PC-9 (cell line): ENCODE results near the gene DISC1. TPM values are rescaled to one million over a fixed set of nuclear protein-coding genes. Genes with fewer than 3 reads are reported as not detected.

ENCODE experiments used
- BruUV-seq: library from RNA; stranded (reverse); fragments of 400-500 nt; replicated peaks from 2 replicates; lab custom pipeline; 2021; lab: Mats Ljungman, UMichigan
- CTCF ChIA-PET: fragments of 300-600 bp; sonication (Branson Sonifier 250); formaldehyde crosslinking; loops from one replicate; lab custom pipeline; 2022; ENCODE audit warnings: antibody characterized with exemption; lab: Charles Lee
- POLR2A ChIA-PET: fragments of 300-600 bp; sonication (Branson Sonifier 250); formaldehyde crosslinking; loops from one replicate; lab custom pipeline; 2022; ENCODE audit warnings: antibody characterized with exemption; ENCODE audit not compliant: unreplicated experiment; lab: Charles Lee
- DNase-seq, 2 experiments: peaks; one replicate each; pipeline versions ENCODE4 v3.0.0 to v3.0.0-alpha.2; 2015 to 2022; ENCODE audit warnings: mixed read lengths in 1 of 2
- H2AFZ ChIP-seq: fragments of 200-600 bp; sonication (generic); 2 replicates; pipeline ENCODE4 v1.8.1; 2017; ENCODE audit warnings: antibody characterized with exemption
- H3F3A ChIP-seq: fragments of 200-600 bp; sonication (generic); 2 replicates; pipeline ENCODE4 v1.8.1; 2017; ENCODE audit warnings: antibody characterized with exemption, mild to moderate bottlenecking, low read depth; ENCODE audit not compliant: insufficient read depth
- H3K27ac ChIP-seq: fragments of 200-600 bp; sonication (generic); 2 replicates; pipeline ENCODE4 v1.6.1; 2016; ENCODE audit warnings: mixed run types
- H3K27me3 ChIP-seq: fragments of 200-600 bp; sonication (generic); 2 replicates; pipeline ENCODE4 v1.6.1; 2016; ENCODE audit warnings: low read depth, mixed run types; ENCODE audit not compliant: insufficient read depth
- H3K36me3 ChIP-seq: fragments of 200-600 bp; sonication (generic); 2 replicates; pipeline ENCODE4 v1.6.1; 2016; ENCODE audit warnings: low read depth, mixed run types
- H3K4me1 ChIP-seq: fragments of 200-600 bp; sonication (generic); replicated peaks from 2 replicates; pipeline ENCODE4 v1.6.1; 2016; ENCODE audit warnings: mixed run types; ENCODE audit not compliant: insufficient read depth
- H3K4me2 ChIP-seq: fragments of 200-600 bp; sonication (generic); 2 replicates; pipeline ENCODE4 v1.6.1; 2017; ENCODE audit warnings: mixed run types
- H3K4me3 ChIP-seq: fragments of 200-600 bp; sonication (generic); 2 replicates; pipeline ENCODE4 v1.6.1; 2016; ENCODE audit warnings: mixed run types
- H3K79me2 ChIP-seq: fragments of 200-600 bp; sonication (generic); 2 replicates; pipeline ENCODE4 v1.6.1; 2017; ENCODE audit warnings: low read depth, mixed run types
- H3K9me2 ChIP-seq: fragments of 200-600 bp; sonication (generic); 2 replicates; pipeline ENCODE4 v1.8.1; 2017; ENCODE audit warnings: mild to moderate bottlenecking; ENCODE audit not compliant: insufficient read depth
- H3K9me3 ChIP-seq: fragments of 200-600 bp; sonication (generic); 2 replicates; pipeline ENCODE4 v1.8.1; 2016; ENCODE audit warnings: low read depth; ENCODE audit not compliant: insufficient read depth
- H4K20me1 ChIP-seq: fragments of 200-600 bp; sonication (generic); 2 replicates; pipeline ENCODE4 v1.8.1; 2017; ENCODE audit not compliant: insufficient read depth
- EZH2 ChIP-seq: fragments of 200-600 bp; sonication (generic); IDR thresholded peaks from 2 replicates; pipeline ENCODE4 v1.8.0; 2017; ENCODE audit warnings: antibody characterized with exemption, low read depth
- intact Hi-C: fragments of 100-400 bp; cut with micrococcal nuclease; formaldehyde crosslinking; loops from one replicate; pipeline ENCODE4 v1.10.0; 2022; ENCODE audit not compliant: unreplicated experiment
- total RNA-seq: library from RNA; stranded (reverse); gene quantifications from 2 replicates; pipeline ENCODE4 v1.2.3, GENCODE V29; 2021
- TF ChIP-seq, protein P1 (sequence below): fragments of 200-600 bp; sonication (generic); conservative IDR thresholded peaks from 2 replicates; pipeline ENCODE4 v1.6.1; 2017; ENCODE audit warnings: mixed run types, antibody characterized with exemption, mild to moderate bottlenecking, moderate library complexity

DISC1 gene
- total RNA-seq, 1 experiment from 2014 or later = 7.4 TPM

DNA sequence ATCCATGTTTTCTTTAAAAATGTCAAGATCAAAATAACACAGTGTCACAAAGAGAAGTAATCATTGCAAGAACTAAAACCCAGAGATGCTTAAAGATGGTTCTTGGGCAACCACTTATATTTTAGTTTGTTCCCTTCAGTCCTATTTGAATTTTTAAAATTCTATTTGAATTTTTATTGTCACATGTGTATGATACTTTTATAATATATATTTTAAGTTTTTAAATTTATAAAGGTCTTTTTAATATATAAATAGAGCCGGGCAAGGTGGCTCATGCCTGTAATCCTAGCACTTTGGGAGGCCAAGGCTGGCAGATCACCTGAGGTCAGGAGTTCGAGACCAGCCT, 22.3 kb upstream of the DISC1 start:
- no peaks in the 10 kb centered on the region for H3K36me3 ChIP-seq
- no peaks in the 10 kb centered on the region for H4K20me1 ChIP-seq
- no TSS peak for BruUV-seq
- no peak overlapping the region for H3K4me3 ChIP-seq
- no peak for DNase-seq
- POLR2A ChIA-PET = no interaction called here
- H3F3A ChIP-seq = no peaks in the 10 kb centered on the region; the same call in 1 of the 2 replicates
- no peaks in the 10 kb centered on the region for H3K27me3 ChIP-seq
- H3K79me2 ChIP-seq = no peaks in the 10 kb centered on the region
- no peak overlapping the region for H2AFZ ChIP-seq
- H3K27ac ChIP-seq = no peak overlapping the region
- H3K9me3 ChIP-seq = no peaks in the 10 kb centered on the region
- no peak overlapping the region for H3K4me2 ChIP-seq
- CTCF ChIA-PET = interaction anchor here (0.8 kb wide), 1 partner anchor 146 kb away, joined by 10 read pairs; no protein-coding TSS in a partner anchor
- TF ChIP-seq, protein P1, sequence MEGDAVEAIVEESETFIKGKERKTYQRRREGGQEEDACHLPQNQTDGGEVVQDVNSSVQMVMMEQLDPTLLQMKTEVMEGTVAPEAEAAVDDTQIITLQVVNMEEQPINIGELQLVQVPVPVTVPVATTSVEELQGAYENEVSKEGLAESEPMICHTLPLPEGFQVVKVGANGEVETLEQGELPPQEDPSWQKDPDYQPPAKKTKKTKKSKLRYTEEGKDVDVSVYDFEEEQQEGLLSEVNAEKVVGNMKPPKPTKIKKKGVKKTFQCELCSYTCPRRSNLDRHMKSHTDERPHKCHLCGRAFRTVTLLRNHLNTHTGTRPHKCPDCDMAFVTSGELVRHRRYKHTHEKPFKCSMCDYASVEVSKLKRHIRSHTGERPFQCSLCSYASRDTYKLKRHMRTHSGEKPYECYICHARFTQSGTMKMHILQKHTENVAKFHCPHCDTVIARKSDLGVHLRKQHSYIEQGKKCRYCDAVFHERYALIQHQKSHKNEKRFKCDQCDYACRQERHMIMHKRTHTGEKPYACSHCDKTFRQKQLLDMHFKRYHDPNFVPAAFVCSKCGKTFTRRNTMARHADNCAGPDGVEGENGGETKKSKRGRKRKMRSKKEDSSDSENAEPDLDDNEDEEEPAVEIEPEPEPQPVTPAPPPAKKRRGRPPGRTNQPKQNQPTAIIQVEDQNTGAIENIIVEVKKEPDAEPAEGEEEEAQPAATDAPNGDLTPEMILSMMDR = no peak
- no peak for TF ChIP-seq EZH2
- H3K4me1 ChIP-seq = peaks cover 12% of the 10 kb centered on the region
- no peaks in the 10 kb centered on the region for H3K9me2 ChIP-seq
- intact Hi-C loops = loop anchor here (5.0 to 10.0 kb wide), 3 partner anchors 392 to 969 kb away; no protein-coding TSS in a partner anchor

DNA sequence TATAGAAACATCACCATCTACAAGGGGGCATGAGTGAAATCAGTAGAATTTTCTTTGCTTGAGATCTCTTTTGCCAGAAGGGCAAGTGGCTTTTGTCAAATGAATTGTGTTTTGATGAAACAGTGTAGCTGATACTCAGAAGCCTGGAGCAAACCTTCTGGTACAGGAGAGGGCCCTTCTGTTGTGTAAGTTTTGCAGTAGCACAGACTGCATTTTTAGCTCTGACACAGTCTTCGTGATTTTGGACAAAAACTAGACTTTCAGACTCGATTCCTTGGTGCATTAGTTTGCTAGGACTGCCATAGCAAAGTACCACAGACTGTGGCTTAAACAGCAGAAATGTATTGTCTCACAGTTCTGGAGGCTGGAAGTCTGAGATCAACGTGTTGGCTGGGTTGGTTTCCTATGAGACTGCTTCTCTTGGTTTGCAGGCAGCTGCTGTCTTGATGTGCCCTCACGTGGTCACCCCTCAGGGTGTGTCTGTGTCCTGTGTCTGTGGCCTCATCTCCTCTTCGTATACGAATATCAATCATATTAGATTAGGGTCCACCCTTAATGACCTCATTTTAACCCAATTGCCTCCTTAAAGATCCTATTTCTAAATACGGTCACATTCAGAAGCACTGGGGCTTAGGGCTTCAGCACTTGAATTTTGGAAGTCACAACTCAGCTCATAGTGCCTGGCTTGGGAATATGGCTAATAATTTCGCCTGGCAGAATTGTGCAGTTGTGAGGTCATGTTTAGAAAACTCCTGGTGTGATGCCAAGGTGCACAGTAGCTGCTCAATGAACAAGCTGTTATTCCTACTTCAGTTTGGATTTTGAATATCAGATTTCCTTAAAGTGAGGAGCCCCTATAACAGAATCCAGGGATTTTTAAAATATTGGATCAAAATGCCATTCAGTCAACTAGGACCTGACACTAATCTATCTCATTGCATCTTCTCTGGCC, 21.2 kb upstream of the DISC1 start:
- H3K4me3 ChIP-seq = no peak overlapping the region
- no TSS peak for BruUV-seq
- H3K79me2 ChIP-seq = no peaks in the 10 kb centered on the region
- TF ChIP-seq, protein P1 = no peak
- TF ChIP-seq EZH2 = no peak
- H3K4me2 ChIP-seq = no peak overlapping the region
- no peaks in the 10 kb centered on the region for H3K9me2 ChIP-seq
- intact Hi-C loops = loop anchor here (10.0 kb wide), 1 partner anchor 971 kb away; no protein-coding TSS in a partner anchor
- no peaks in the 10 kb centered on the region; the same call in 1 of the 2 replicates for H3F3A ChIP-seq
- no peaks in the 10 kb centered on the region for H3K27me3 ChIP-seq
- H3K36me3 ChIP-seq = no peaks in the 10 kb centered on the region
- no peak overlapping the region for H2AFZ ChIP-seq
- H4K20me1 ChIP-seq = no peaks in the 10 kb centered on the region
- peaks cover 12% of the 10 kb centered on the region for H3K4me1 ChIP-seq
- no peaks in the 10 kb centered on the region for H3K9me3 ChIP-seq
- no peak for DNase-seq
- no peak overlapping the region for H3K27ac ChIP-seq
- ChIA-PET CTCF (no interaction called here), POLR2A (no interaction called here)

DNA sequence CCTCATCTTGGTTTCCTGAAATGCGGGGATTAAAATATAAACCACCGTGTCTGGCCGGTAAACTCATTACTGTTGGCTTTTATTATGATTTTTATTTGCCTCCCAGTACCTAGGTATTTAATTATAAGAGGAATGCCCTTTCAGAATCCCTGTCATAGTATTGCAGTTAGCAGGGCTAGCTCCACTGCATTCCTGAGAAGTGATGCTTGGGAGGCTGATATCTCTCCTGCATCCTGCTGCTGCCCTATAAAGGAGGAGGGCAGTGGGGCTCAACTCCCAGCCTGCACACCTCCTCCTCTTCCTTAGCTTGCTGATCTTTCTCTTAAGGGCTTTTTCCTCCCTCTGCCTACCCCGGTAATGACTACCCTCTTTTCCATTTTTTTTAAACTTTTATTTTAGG, 19.9 kb upstream of the DISC1 start:
- Histone ChIP-seq H4K20me1 (no peaks in the 10 kb centered on the region), H3K4me2 (no peak overlapping the region), H3K36me3 (no peaks in the 10 kb centered on the region), H2AFZ (no peak overlapping the region), H3F3A (no peaks in the 10 kb centered on the region; the same call in 1 of the 2 replicates), H3K27ac (no peak overlapping the region), H3K4me3 (no peak overlapping the region), H3K27me3 (no peaks in the 10 kb centered on the region), H3K9me2 (no peaks in the 10 kb centered on the region), H3K4me1 (peaks cover 12% of the 10 kb centered on the region), H3K9me3 (no peaks in the 10 kb centered on the region), H3K79me2 (no peaks in the 10 kb centered on the region)
- peak; percentile 18 to 82 for DNase-seq
- intact Hi-C loops = loop anchor here (10.0 kb wide), 1 partner anchor 972 kb away; no protein-coding TSS in a partner anchor
- ChIA-PET POLR2A (no interaction called here), CTCF (no interaction called here)
- no TSS peak for BruUV-seq
- TF ChIP-seq, protein P1 = no peak
